B cell (primary cell): Measurements from ENCODE around the gene UGDH.
A peak's percentile ranks its signal among the peaks of the same experiment; 100 is the strongest.

Source experiments
- CTCF ChIP-seq: fragments of 200-600 bp; IDR thresholded peaks from one replicate; pipeline ENCODE4 v1.8.0; 2022; ENCODE audit warnings: antibody characterized with exemption, mild to moderate bottlenecking
- EZH2 ChIP-seq: IDR thresholded peaks from 2 replicates; pipeline ENCODE4 v1.6.1; 2012; ENCODE audit warnings: borderline replicate concordance, low read depth, mild to moderate bottlenecking, moderate library complexity, low read length; ENCODE audit not compliant: insufficient read depth, poor library complexity, severe bottlenecking

- TF ChIP-seq CTCF (peak; percentile 87), EZH2 (no peak)
Observed at GRCh38 chr4:39469429-39470077, 57.7 kb downstream of the UGDH start.
